HepG2 (cell line): ENCODE measurements around the gene SSH3. TPM values are rescaled to one million over a fixed set of nuclear protein-coding genes. Genes with fewer than 3 reads are reported as not detected.

Experiments
- CEBPG ChIP-seq: IDR thresholded peaks from 2 replicates; pipeline ENCODE4 v1.6.1; 2016
- CENPT ChIP-seq: sonication (generic); formaldehyde crosslinking; IDR thresholded peaks from 2 replicates; pipeline ENCODE4 v1.8.0; 2022; ENCODE audit warnings: low read depth, mild to moderate bottlenecking, moderate library complexity, missing genetic modification reagents
- CENPX ChIP-seq: sonication (generic); formaldehyde crosslinking; IDR thresholded peaks from 2 replicates; pipeline ENCODE4 v1.9.0; 2021; ENCODE audit warnings: mild to moderate bottlenecking, missing genetic modification reagents, moderate library complexity
- CHCHD3 ChIP-seq: sonication (generic); formaldehyde crosslinking; IDR thresholded peaks from 2 replicates; pipeline ENCODE4 v1.8.0; 2022; ENCODE audit warnings: mild to moderate bottlenecking, missing genetic modification reagents, moderate library complexity
- DMTF1 ChIP-seq: sonication (generic); formaldehyde crosslinking; IDR thresholded peaks from 2 replicates; pipeline ENCODE4 v1.4.0; 2020; ENCODE audit warnings: mild to moderate bottlenecking, missing genetic modification reagents
- GFI1 ChIP-seq: sonication (generic); formaldehyde crosslinking; IDR thresholded peaks from 2 replicates; pipeline ENCODE4 v1.5.0; 2020; ENCODE audit warnings: missing genetic modification reagents, mild to moderate bottlenecking, borderline replicate concordance
- GPN1 ChIP-seq: sonication (generic); formaldehyde crosslinking; IDR thresholded peaks from 2 replicates; pipeline ENCODE4 v1.5.1; 2020; ENCODE audit warnings: missing genetic modification reagents, borderline replicate concordance
- HMGXB4 ChIP-seq, 2 experiments: sonication (generic) in 1 of 2; formaldehyde crosslinking in 1 of 2; IDR thresholded peaks; 2 replicates each; pipeline versions ENCODE4 v1.4.0 to v1.6.1; 2018 to 2020; ENCODE audit warnings: missing genetic modification reagents in 2 of 2, borderline replicate concordance in 1 of 2, low read depth in 1 of 2, mild to moderate bottlenecking in 1 of 2, missing biosample characterization in 1 of 2
- HNRNPUL1 ChIP-seq: fragments of 200-400 bp; formaldehyde crosslinking; IDR thresholded peaks from 2 replicates; pipeline ENCODE4 v1.6.1; 2017; ENCODE audit warnings: low read depth, mild to moderate bottlenecking, low read length, moderate library complexity
- HOMEZ ChIP-seq: IDR thresholded peaks from 2 replicates; pipeline ENCODE4 v1.6.1; 2016; ENCODE audit warnings: low read depth
- MBD4 ChIP-seq: IDR thresholded peaks from 2 replicates; pipeline ENCODE4 v1.6.1; 2012; ENCODE audit warnings: low read length, inconsistent platforms, borderline replicate concordance
- MED8 ChIP-seq: sonication (generic); formaldehyde crosslinking; IDR thresholded peaks from 2 replicates; pipeline ENCODE4 v1.8.1; 2023; ENCODE audit warnings: mild to moderate bottlenecking, missing genetic modification reagents; ENCODE audit not compliant: insufficient replicate concordance
- NR1H2 ChIP-seq: sonication (generic); formaldehyde crosslinking; IDR thresholded peaks from 2 replicates; pipeline ENCODE4 v1.8.1; 2022; ENCODE audit warnings: low read depth, missing genetic modification reagents, borderline replicate concordance
- SALL1 ChIP-seq: sonication (generic); formaldehyde crosslinking; IDR thresholded peaks from 2 replicates; pipeline ENCODE4 v1.8.0; 2022; ENCODE audit warnings: mild to moderate bottlenecking, missing genetic modification reagents
- STAT5B ChIP-seq: sonication (generic); formaldehyde crosslinking; IDR thresholded peaks from 2 replicates; pipeline ENCODE4 v1.4.0; 2020; ENCODE audit warnings: missing genetic modification reagents
- THAP9 ChIP-seq: sonication (generic); formaldehyde crosslinking; IDR thresholded peaks from 2 replicates; pipeline ENCODE4; 2020; ENCODE audit warnings: missing genetic modification reagents, mild to moderate bottlenecking, borderline replicate concordance
- THYN1 ChIP-seq: sonication (generic); formaldehyde crosslinking; IDR thresholded peaks from 2 replicates; pipeline ENCODE4 v1.8.1; 2023; ENCODE audit warnings: low read depth, mild to moderate bottlenecking, moderate library complexity, missing genetic modification reagents, borderline replicate concordance
- WIZ ChIP-seq: sonication (generic); formaldehyde crosslinking; IDR thresholded peaks from 2 replicates; pipeline ENCODE4 v1.5.1; 2020; ENCODE audit warnings: mild to moderate bottlenecking, missing genetic modification reagents
- ZBTB1 ChIP-seq: sonication (generic); formaldehyde crosslinking; IDR thresholded peaks from 2 replicates; pipeline ENCODE4 v1.4.0; 2020; ENCODE audit warnings: missing genetic modification reagents, borderline replicate concordance
- ZNF501 ChIP-seq: sonication (generic); formaldehyde crosslinking; IDR thresholded peaks from 2 replicates; pipeline ENCODE4 v1.5.1; 2020; ENCODE audit warnings: mild to moderate bottlenecking, moderate library complexity, missing genetic modification reagents
- ZNF891 ChIP-seq: sonication (generic); formaldehyde crosslinking; IDR thresholded peaks from 2 replicates; pipeline ENCODE4 v1.5.0; 2020; ENCODE audit warnings: mild to moderate bottlenecking, missing genetic modification reagents
- polyA plus RNA-seq, 8 experiments: library from polyadenylated mRNA; depleted of rRNA in 3 of 8; stranded (reverse) in 7 of 8; unstranded in 1 of 8; fragments of >200 nt; fragmentation: Illumina TruSeq in 4 of 8; extraction: Trizol in 4 of 8; gene quantifications; 2 replicates each; pipeline versions ENCODE4 v1.2.1 to v1.2.3, GENCODE V29; 2011 to 2016; ENCODE audit warnings: low read depth in 4 of 8, missing spikeins in 1 of 8, mixed read lengths in 1 of 8; ENCODE audit not compliant: insufficient read depth in 1 of 8
- total RNA-seq, 5 experiments: library from RNA; depleted of rRNA; stranded (reverse); fragments of >200 nt; fragmentation: Illumina TruSeq; extraction: Trizol; gene quantifications; 2 replicates each; pipeline ENCODE4 v1.2.3, GENCODE V29; 2016; ENCODE audit warnings: low read depth in 1 of 5

Gene SSH3
- total and polyA plus RNA-seq, 2 of the 13 experiments (the other 11 are each of a cell fraction or from before 2014, with no cell fraction given), result 12.4 to 18.8 TPM

- no peak; the same call in 1 of the 2 replicates for TF ChIP-seq DMTF1 (CRISPR knock-in tag)
- TF ChIP-seq MBD4, result no peak
- no peak for TF ChIP-seq CENPX (CRISPR knock-in tag)
- TF ChIP-seq THAP9, result peak; percentile 68; the same call in 1 of the 2 replicates
- no peak for TF ChIP-seq STAT5B
- peak; percentile 41; the same call in 1 of the 2 replicates for TF ChIP-seq SALL1
- no peak for TF ChIP-seq WIZ (CRISPR knock-in tag)
- no peak for TF ChIP-seq HOMEZ (CRISPR knock-in tag)
- TF ChIP-seq HMGXB4 (CRISPR knock-in tag; IDR thresholded peaks at IDR 0.05; ENCODE audit: borderline replicate concordance in 1 of 2, low read depth in 1 of 2), result peak; percentile 94 to 98
- peak; percentile 74 for TF ChIP-seq MED8
- peak; percentile 69 for TF ChIP-seq ZNF891 (CRISPR knock-in tag)
- no peak for TF ChIP-seq THYN1 (CRISPR knock-in tag)
- no peak for TF ChIP-seq CENPT (CRISPR knock-in tag)
- no peak for TF ChIP-seq ZBTB1 (CRISPR knock-in tag)
- TF ChIP-seq CEBPG (CRISPR knock-in tag), result no peak
- TF ChIP-seq HNRNPUL1, result no peak
- no peak for TF ChIP-seq GPN1 (CRISPR knock-in tag)
- TF ChIP-seq ZNF501, result peak; percentile 98
- no peak; the same call in 1 of the 2 replicates for TF ChIP-seq GFI1
- TF ChIP-seq CHCHD3 (CRISPR knock-in tag), result no peak
- TF ChIP-seq NR1H2 (CRISPR knock-in tag), result no peak
Measured at GRCh38 chr11:67317205-67317887, 14.0 kb downstream of the SSH3 start (continued).
